Amniotic stem cell (primary cell): ENCODE measurements around the gene RGL4.

Experiments
- DNase-seq: peaks from one replicate; lab custom pipeline; 2025; lab: John Stamatoyannopoulos, UW

RGL4 gene

DNA sequence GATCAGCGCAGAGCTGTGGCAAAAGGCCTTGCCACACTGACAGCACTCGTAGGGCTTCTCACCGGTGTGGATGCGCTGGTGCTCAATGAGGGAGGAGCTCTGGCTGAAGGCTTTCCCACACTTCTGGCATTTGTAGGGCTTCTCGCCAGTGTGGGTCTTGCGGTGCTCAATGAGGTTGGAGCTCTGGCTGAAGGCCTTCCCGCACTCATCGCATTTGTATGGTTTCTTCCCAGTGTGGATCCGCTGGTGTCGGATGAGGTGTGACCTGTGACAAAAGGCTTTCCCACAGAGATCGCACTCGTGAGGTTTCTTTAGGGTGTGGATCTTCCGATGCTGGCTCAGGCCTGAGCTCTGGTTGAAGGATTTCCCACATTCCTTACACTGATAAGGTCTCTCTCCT lies 53.2 kb downstream of the RGL4 start:
- DNase-seq = no peak

DNA sequence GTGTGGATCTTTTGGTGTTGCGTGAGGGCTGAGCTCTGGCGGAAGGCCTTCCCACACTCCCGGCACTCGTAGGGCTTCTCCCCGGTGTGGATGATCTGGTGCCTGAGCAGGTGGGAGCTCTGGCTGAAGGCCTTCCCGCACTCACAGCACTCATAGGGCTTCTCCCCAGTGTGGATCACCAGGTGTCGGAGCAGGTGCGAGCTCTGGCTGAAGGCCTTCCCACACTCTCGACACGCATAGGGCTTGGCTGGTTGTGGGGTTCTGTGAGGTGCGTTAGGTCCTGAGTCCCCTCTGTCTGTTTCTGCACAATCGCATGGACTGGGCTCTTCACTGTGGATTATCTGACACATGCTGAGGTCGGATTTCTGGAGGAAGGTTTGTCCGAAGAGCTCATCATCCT lies 53.7 kb downstream of the RGL4 start:
- DNase-seq = no peak

DNA sequence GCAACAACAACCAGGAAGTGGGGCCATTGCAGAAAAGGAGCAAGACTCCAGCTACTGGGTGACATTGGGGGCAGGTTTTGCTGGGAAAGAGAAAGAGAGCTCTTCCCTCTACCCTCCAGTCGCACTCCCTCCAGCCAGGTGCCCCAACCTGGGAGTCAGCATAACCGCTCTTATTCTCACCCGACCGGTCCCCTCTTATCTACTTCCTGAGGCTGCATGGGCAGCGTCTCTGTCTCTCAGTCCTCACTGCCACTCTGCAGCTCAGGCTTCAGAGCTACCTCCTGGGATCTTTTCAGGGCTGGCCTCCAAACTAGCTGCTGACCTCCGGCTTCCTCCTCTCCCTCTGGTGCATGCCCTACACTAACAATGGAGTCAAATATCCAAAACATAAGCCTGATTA lies 55.0 kb downstream of the RGL4 start:
- no peak for DNase-seq
